ENCODE measurements around the gene ERC1.

DNA sequence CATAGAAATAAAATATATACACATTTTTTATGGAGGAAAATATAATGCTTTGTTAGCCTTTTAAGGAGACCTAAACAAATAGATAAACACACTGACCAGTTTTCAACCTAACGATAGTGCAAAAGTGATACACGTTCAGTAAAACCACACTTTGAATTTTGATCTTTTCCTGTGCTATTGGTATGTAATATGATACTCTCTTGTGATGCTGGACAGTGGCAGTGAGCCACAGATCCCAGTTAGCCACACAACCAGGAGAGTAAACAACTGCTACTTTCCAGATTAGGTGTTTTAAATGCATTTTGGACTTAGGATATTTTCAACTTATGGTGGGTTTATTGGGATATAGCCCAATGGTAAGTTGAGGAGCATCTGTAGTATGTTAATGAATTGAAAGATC is 243.1 kb downstream of the ERC1 start:
- TF ChIP-seq, protein P1, sequence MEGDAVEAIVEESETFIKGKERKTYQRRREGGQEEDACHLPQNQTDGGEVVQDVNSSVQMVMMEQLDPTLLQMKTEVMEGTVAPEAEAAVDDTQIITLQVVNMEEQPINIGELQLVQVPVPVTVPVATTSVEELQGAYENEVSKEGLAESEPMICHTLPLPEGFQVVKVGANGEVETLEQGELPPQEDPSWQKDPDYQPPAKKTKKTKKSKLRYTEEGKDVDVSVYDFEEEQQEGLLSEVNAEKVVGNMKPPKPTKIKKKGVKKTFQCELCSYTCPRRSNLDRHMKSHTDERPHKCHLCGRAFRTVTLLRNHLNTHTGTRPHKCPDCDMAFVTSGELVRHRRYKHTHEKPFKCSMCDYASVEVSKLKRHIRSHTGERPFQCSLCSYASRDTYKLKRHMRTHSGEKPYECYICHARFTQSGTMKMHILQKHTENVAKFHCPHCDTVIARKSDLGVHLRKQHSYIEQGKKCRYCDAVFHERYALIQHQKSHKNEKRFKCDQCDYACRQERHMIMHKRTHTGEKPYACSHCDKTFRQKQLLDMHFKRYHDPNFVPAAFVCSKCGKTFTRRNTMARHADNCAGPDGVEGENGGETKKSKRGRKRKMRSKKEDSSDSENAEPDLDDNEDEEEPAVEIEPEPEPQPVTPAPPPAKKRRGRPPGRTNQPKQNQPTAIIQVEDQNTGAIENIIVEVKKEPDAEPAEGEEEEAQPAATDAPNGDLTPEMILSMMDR (IDR thresholded peaks at IDR 0.05): no peak
- no peak for TF ChIP-seq POLR2AphosphoS5 (IDR thresholded peaks at IDR 0.05)
